Ecto neural progenitor cell (in vitro differentiated cells): ENCODE measurements around the gene ZNF285.
"Not testable (repeated sequence)": the region's sequence is repeated elsewhere in the genome, so short reads cannot be mapped to it uniquely, and the experiment has no call there.

Experiments used
- DNase-seq: peaks from one replicate; pipeline ENCODE4 v3.0.0-alpha.2; 2018; ENCODE audit warnings: low spot score

The ZNF285 gene

GRCh38 chr19:44401139-44402115 is at the start of gene ZNF285:
Gene ZNF285, minus strand, starts transcription at chr19:44401608. Its CDS starts 4,395 bp downstream, at chr19:44397213.
- peak; percentile 96 for DNase-seq

GRCh38 chr19:44447916-44448674 is 46.7 kb upstream of the ZNF285 start, which contains the start of gene ZNF229:
Gene ZNF229, minus strand, starts transcription at chr19:44448472. Its CDS starts 5,625 bp downstream, at chr19:44442847.
- peak; percentile 92 for DNase-seq

- DNase-seq, result no peak
Observed at GRCh38 chr19:44438441-44438840, 37.0 kb upstream of the ZNF285 start.

GRCh38 chr19:44435441-44435840 is 34.0 kb upstream of the ZNF285 start:
- no peak for DNase-seq

- DNase-seq, result no peak
Observed at GRCh38 chr19:44430956-44431355, 29.5 kb upstream of the ZNF285 start.

DNA sequence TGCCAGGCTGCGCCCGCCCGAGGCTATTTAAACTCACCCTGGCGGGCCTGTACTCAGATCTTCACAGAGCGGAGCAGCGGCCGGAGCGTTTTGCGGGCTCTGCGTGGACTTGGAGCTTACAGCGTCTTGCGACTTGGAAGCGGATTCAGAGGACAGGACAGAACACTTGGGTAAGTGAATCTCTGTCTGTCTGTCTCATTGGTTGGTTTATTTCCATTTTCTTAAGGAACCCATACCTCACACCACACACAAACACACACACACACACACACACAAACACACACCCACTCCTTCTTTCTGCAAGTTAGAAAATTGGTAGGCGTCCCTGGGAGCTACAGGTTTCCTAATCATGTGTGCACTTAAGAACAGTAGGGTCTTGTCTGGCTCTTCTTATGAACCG is 14.1 kb upstream of the ZNF285 start:
- DNase-seq, result not testable (repeated sequence)

- not testable (repeated sequence) for DNase-seq
Observed at GRCh38 chr19:44389268-44389667, 12.1 kb downstream of the ZNF285 start.

GRCh38 chr19:44374789-44375188 is 26.6 kb downstream of the ZNF285 start:
- no peak for DNase-seq

DNA sequence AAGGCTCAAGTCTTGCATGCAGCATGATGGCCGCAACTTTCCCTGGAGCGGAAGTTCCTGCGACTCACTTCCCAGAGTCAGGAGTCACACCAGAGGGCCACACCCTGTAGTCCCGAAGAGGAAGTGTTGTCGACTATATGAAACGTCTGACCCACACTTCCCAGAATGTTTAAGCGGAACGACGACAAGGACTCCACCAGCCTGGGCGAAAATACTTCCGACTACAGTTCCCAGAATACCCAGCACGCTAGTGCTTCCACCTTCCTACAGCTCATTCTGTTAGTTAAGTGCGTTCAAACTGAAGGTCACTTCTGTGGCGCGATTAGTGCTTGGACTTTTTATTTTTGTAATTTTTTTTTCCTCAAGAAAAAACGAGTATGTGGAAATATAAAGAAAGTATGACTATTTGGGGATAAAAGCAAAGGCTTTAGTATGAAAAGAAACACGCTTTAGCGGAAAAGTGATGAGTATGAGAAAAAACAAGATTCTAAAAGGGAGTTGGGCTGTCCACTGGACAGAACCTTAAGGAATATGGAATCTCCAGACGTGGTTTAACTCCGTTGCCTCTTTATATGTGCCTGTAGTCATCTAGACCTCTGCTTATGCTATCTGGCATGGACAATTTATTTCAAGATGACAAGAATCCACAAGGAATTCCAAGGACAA is 29.5 kb downstream of the ZNF285 start:
- no peak for DNase-seq

GRCh38 chr19:44367024-44367423 is 34.4 kb downstream of the ZNF285 start:
- no peak for DNase-seq

DNA sequence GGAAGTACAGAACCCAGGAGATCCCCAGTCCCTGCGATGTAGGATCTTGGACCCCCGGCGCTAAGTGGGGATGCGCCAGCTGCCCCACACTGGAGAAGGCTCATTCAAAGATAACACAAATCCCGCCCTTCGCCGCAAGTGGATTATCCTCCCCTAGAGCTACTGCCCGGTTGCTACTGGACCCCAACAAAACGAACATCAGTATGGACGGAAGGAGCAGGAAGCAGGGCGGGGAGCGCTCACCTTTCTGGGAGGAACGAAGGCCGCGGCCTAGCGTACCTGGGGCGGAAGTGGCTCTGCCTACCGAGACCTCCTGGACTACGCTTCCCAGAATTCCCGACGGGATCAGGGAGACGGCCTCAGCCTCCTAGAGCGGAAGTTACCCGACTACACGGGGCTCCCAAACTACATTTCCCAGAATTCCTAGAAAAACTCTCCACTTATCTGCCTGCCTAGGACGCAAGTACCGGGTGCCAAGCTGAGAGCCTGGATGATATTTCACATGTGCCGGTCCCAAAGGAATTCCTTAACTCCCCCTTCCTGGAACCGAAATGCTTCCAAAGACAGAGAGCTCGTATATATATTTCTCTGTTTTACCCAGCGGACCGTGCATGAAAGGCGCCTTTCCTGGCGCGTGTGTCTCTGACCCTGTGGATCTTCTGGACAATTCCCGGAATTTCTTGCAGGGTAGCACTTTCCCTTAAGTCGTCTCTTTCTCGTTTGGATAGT is 44.9 kb downstream of the ZNF285 start, which contains the start of gene ZNF112:
ZNF112 (minus strand) TSS at position 298 of the 729 bp plus-strand sequence. CDS start 16,141 bp downstream, outside the sequence.
- peak; percentile 85 for DNase-seq

- no peak for DNase-seq
Observed at GRCh38 chr19:44346556-44346955, 54.9 kb downstream of the ZNF285 start.

GRCh38 chr19:44345959-44346358 is 55.4 kb downstream of the ZNF285 start:
- DNase-seq, result no peak

GRCh38 chr19:44344255-44344654 is 57.2 kb downstream of the ZNF285 start:
- no peak for DNase-seq

DNA sequence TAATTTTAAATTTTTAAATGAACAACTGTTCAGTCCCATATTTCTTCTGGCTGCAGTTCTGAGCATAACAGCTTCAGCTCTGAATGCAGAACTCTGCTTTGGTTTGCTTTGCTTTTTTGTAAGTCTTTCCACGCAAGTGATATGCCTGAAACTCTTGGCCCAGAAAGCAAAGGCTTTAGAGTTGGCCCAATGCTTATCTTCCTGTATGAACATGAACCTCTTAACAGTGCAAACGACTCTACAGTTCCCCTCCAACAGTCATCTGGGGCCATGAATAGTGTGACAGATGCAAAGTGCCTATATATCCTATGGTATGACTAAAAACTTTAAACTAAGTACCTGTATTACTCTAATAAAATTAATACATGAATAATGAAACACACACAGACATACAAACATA is 59.6 kb downstream of the ZNF285 start:
- no peak for DNase-seq

DNA sequence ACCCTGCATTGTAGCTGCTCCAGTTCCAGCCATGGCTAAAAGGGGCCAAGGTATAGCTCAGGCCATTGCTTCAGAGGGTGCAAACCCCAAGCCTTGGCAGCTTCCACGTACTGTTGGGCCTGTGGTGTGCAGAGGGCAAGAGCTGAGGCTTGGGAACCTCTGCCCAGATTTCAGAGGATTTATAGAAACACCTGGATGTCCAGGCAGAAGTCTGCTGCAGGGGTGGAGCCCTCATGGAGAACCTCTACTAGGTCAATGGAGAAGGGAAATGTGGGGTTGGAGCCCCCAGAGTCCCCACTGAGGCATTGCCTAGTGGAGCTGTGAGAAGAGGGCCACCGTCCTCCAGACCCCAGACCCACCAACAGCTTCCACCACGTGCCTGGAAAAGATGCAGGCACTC is 66.8 kb downstream of the ZNF285 start:
- not testable (repeated sequence) for DNase-seq
